HepG2 (cell line): Measurements from ENCODE around the gene ZNF669. TPM values are rescaled to one million over a fixed set of nuclear protein-coding genes. Genes with fewer than 3 reads are reported as not detected.
A peak's percentile ranks its signal among the peaks of the same experiment; 100 is the strongest.

Experiments
- ATAC-seq: fragments of 200-7000 bp; cut with Tn5 transposase; 3 replicates; pipeline ENCODE4 v1.9.1; 2020; ENCODE audit warnings: mild to moderate bottlenecking, moderate library complexity
- BruUV-seq: library from RNA; stranded (reverse); fragments of 400-500 nt; replicated peaks from 2 replicates; lab custom pipeline; 2021; lab: Mats Ljungman, UMichigan
- CTCF ChIA-PET: fragments of 300-600 bp; formaldehyde crosslinking; extraction: SDS; loops from one replicate; lab custom pipeline; 2021; ENCODE audit warnings: low total read pairs, inconsistent platforms, low intra/inter-chr PET ratio; lab: Yijun Ruan, JAX
- POLR2A ChIA-PET: fragments of 350-600 bp; sonication (Branson Sonifier 250); formaldehyde crosslinking; loops from one replicate; lab custom pipeline; 2020; ENCODE audit warnings: antibody characterized with exemption, inconsistent platforms; lab: Yijun Ruan, JAX
- DNase-seq: peaks from one replicate; pipeline ENCODE4 v3.0.0-alpha.2; 2015; ENCODE audit warnings: low spot score
- FAIRE-seq: peaks from 3 replicates; lab custom pipeline; 2011; peaks lifted over from hg19 to GRCh38; lab: Jason Lieb, UNC
- H2AFZ ChIP-seq: one replicate; pipeline ENCODE4 v1.6.1; 2011; ENCODE audit warnings: low read length, inconsistent platforms
- H3K27ac ChIP-seq: fragments of 300-600 bp; 3 replicates; pipeline ENCODE4 v1.8.0; 2011; ENCODE audit warnings: mixed run types, mild to moderate bottlenecking, mixed read lengths, low read length, inconsistent platforms; ENCODE audit not compliant: insufficient read depth; ENCODE audit errors: extremely low read length
- H3K27me3 ChIP-seq, 2 experiments: fragments of 200-600 bp in 1 of 2; 2 replicates in 1 of 2; 3 replicates in 1 of 2; pipeline versions ENCODE4 v1.6.0 to v1.8.0; 2011; ENCODE audit warnings: low read length in 2 of 2, mild to moderate bottlenecking in 2 of 2, moderate library complexity in 2 of 2, inconsistent platforms in 1 of 2; ENCODE audit not compliant: insufficient read depth in 2 of 2, control insufficient read depth in 1 of 2
- H3K36me3 ChIP-seq, 2 experiments: fragments of 200-600 bp in 1 of 2; replicated peaks in 1 of 2; 2 replicates in 1 of 2; 3 replicates in 1 of 2; pipeline versions ENCODE4 v1.5.1 to v1.8.0; 2011; ENCODE audit warnings: low read length in 2 of 2, inconsistent platforms in 1 of 2; ENCODE audit not compliant: insufficient read depth in 2 of 2, control insufficient read depth in 1 of 2
- H3K4me1 ChIP-seq: 2 replicates; pipeline ENCODE4 v1.5.1; 2012; ENCODE audit warnings: low read length, inconsistent platforms; ENCODE audit not compliant: insufficient read depth
- H3K4me2 ChIP-seq: 2 replicates; pipeline ENCODE4 v1.6.0; 2011; ENCODE audit warnings: low read depth, low read length, inconsistent platforms
- H3K4me3 ChIP-seq, 3 experiments: fragments of 200-600 bp in 1 of 3; sonication (generic), shearing (Covaris generic) in 1 of 3; replicated peaks in 1 of 3; 2 replicates each; pipeline ENCODE4 v1.5.1; 2011 to 2016; ENCODE audit warnings: low read length in 3 of 3, inconsistent platforms in 2 of 3, low read depth in 2 of 3, mild to moderate bottlenecking in 2 of 3, control low read depth in 1 of 3, mixed read lengths in 1 of 3; ENCODE audit not compliant: insufficient read depth in 1 of 3
- H3K79me2 ChIP-seq: one replicate; pipeline ENCODE4 v1.6.1; 2011; ENCODE audit warnings: low read length, inconsistent platforms; ENCODE audit not compliant: insufficient read depth
- H3K9ac ChIP-seq: 2 replicates; pipeline ENCODE4 v1.6.0; 2011; ENCODE audit warnings: mild to moderate bottlenecking, low read depth, low read length, inconsistent platforms; ENCODE audit not compliant: insufficient read depth
- H3K9me3 ChIP-seq: 2 replicates; pipeline ENCODE4 v1.5.1; 2012; ENCODE audit warnings: mild to moderate bottlenecking, low read length
- H4K20me1 ChIP-seq: 2 replicates; pipeline ENCODE4 v1.6.0; 2011; ENCODE audit warnings: inconsistent platforms, mild to moderate bottlenecking, low read length, moderate library complexity; ENCODE audit not compliant: insufficient read depth
- PLRG1 ChIP-seq: fragments of 450-650 bp; conservative IDR thresholded peaks from 2 replicates; pipeline ENCODE4 v1.6.1; 2016
- TEAD2 ChIP-seq: sonication (generic); formaldehyde crosslinking; IDR thresholded peaks from 2 replicates; pipeline ENCODE4 v1.9.0; 2021; ENCODE audit warnings: missing genetic modification reagents
- ZNF274 ChIP-seq: sonication (generic); formaldehyde crosslinking; IDR thresholded peaks from 2 replicates; pipeline ENCODE4 v1.5.1; 2020; ENCODE audit warnings: mild to moderate bottlenecking, missing genetic modification reagents
- WGBS: methylation state at CpG from one replicate; pipeline ENCODE4 v1.1.6; 2017; ENCODE audit warnings: low lambda C conversion rate; 5-methylcytosine and 5-hydroxymethylcytosine counted together
- in situ Hi-C: cut with HindIII; loops from 2 replicates; pipeline ENCODE4 v1.10.0; 2017; ENCODE audit warnings: low pct_unique_long_range_greater_than_20kb; ENCODE audit not compliant: extremely low pct_ligation_motif_present
- intact Hi-C: fragments of 100-400 bp; cut with micrococcal nuclease; formaldehyde crosslinking; loops from one replicate; pipeline ENCODE4 v1.10.0; 2022; ENCODE audit not compliant: unreplicated experiment
- polyA plus RNA-seq, 8 experiments: library from polyadenylated mRNA; depleted of rRNA in 3 of 8; stranded (reverse) in 7 of 8; unstranded in 1 of 8; fragments of >200 nt; fragmentation: Illumina TruSeq in 4 of 8; extraction: Trizol in 4 of 8; gene quantifications; 2 replicates each; pipeline versions ENCODE4 v1.2.1 to v1.2.3, GENCODE V29; 2011 to 2016; ENCODE audit warnings: low read depth in 4 of 8, missing spikeins in 1 of 8, mixed read lengths in 1 of 8; ENCODE audit not compliant: insufficient read depth in 1 of 8
- total RNA-seq, 5 experiments: library from RNA; depleted of rRNA; stranded (reverse); fragments of >200 nt; fragmentation: Illumina TruSeq; extraction: Trizol; gene quantifications; 2 replicates each; pipeline ENCODE4 v1.2.3, GENCODE V29; 2016; ENCODE audit warnings: low read depth in 1 of 5
- TF ChIP-seq, protein P1 (sequence below): sonication (generic); formaldehyde crosslinking; IDR thresholded peaks from 2 replicates; pipeline ENCODE4 v1.4.0; 2020; ENCODE audit warnings: missing genetic modification reagents, mild to moderate bottlenecking, borderline replicate concordance
- TF ChIP-seq, protein P2 (sequence below): sonication (generic); formaldehyde crosslinking; IDR thresholded peaks from 2 replicates; pipeline ENCODE4 v1.5.1; 2020; ENCODE audit warnings: mild to moderate bottlenecking, missing genetic modification reagents, moderate library complexity
- TF ChIP-seq, protein P3 (sequence below): IDR thresholded peaks from 2 replicates; pipeline ENCODE4 v1.6.1; 2012; ENCODE audit warnings: inconsistent platforms

Gene ZNF669
- total and polyA plus RNA-seq, 2 of the 13 experiments (the other 11 are each of a cell fraction or from before 2014, with no cell fraction given): 3.1 to 14.6 TPM

DNA sequence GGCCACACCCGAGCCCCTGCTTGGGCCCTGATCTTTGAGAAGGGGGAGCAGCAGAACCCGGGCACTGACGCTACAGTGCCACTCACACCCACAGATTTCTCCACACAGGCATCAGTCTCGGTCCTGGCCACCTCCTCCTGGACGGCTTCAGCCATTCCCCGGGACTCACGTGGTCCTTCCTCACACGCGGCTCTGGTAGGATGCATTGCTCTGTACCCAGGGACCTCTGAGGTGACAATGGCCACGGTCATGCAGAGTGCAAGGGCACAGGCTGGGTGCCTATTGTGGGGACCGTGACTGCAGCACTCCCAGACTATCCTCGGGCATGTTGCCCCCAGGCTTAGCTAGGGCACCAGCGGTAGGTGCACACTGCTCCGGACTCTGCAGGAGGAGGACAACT, 13.7 kb downstream of the ZNF669 start:
- Histone ChIP-seq H3K4me2 (peak overlapping the region; percentile 68), H3K4me3 (peak overlapping the region in 2 of 3 experiments; percentile 4 to 28; a peak in 1 of 6 replicates), H3K27me3 (peaks cover 0 to 3% of the 10 kb centered on the region in 2 experiments; a peak in 1 of 5 replicates), H3K79me2 (no peaks in the 10 kb centered on the region), H2AFZ (no peak overlapping the region), H3K9me3 (no peaks in the 10 kb centered on the region), H3K9ac (no peak overlapping the region), H3K27ac (no peak overlapping the region), H4K20me1 (no peaks in the 10 kb centered on the region), H3K4me1 (peaks cover 54% of the 10 kb centered on the region), H3K36me3 (no peaks in the 10 kb centered on the region)
- BruUV-seq: no TSS peak
- ChIA-PET CTCF (no interaction called here), POLR2A (no interaction called here)
- in situ Hi-C loops (no loop called here), intact Hi-C loops (no loop called here)
- DNase-seq (no peak), FAIRE-seq (no peak), ATAC-seq (peak; percentile 44)
- TF ChIP-seq, protein P1, sequence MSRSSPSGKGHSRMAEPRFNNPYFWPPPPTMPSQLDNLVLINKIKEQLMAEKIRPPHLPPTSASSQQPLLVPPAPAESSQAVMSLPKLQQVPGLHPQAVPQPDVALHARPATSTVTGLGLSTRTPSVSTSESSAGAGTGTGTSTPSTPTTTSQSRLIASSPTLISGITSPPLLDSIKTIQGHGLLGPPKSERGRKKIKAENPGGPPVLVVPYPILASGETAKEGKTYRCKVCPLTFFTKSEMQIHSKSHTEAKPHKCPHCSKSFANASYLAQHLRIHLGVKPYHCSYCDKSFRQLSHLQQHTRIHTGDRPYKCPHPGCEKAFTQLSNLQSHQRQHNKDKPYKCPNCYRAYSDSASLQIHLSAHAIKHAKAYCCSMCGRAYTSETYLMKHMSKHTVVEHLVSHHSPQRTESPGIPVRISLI (CRISPR knock-in tag): no peak
- TF ChIP-seq, protein P2, sequence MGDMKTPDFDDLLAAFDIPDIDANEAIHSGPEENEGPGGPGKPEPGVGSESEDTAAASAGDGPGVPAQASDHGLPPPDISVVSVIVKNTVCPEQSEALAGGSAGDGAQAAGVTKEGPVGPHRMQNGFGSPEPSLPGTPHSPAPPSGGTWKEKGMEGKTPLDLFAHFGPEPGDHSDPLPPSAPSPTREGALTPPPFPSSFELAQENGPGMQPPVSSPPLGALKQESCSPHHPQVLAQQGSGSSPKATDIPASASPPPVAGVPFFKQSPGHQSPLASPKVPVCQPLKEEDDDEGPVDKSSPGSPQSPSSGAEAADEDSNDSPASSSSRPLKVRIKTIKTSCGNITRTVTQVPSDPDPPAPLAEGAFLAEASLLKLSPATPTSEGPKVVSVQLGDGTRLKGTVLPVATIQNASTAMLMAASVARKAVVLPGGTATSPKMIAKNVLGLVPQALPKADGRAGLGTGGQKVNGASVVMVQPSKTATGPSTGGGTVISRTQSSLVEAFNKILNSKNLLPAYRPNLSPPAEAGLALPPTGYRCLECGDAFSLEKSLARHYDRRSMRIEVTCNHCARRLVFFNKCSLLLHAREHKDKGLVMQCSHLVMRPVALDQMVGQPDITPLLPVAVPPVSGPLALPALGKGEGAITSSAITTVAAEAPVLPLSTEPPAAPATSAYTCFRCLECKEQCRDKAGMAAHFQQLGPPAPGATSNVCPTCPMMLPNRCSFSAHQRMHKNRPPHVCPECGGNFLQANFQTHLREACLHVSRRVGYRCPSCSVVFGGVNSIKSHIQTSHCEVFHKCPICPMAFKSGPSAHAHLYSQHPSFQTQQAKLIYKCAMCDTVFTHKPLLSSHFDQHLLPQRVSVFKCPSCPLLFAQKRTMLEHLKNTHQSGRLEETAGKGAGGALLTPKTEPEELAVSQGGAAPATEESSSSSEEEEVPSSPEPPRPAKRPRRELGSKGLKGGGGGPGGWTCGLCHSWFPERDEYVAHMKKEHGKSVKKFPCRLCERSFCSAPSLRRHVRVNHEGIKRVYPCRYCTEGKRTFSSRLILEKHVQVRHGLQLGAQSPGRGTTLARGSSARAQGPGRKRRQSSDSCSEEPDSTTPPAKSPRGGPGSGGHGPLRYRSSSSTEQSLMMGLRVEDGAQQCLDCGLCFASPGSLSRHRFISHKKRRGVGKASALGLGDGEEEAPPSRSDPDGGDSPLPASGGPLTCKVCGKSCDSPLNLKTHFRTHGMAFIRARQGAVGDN: peak; percentile 38
- TF ChIP-seq TEAD2 (CRISPR knock-in tag) (no peak), ZNF274 (CRISPR knock-in tag) (0 out of 2 replicates have a peak, but pooled peaks have one; percentile 16), PLRG1 (no peak)
- TF ChIP-seq, protein P3, sequence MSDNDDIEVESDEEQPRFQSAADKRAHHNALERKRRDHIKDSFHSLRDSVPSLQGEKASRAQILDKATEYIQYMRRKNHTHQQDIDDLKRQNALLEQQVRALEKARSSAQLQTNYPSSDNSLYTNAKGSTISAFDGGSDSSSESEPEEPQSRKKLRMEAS: peak; percentile 47; the same call in 1 of the 2 replicates
- WGBS: 50% methylated on average over 4 of the region's 14 CpGs
